Activated CD4-positive, alpha-beta memory T cell treated with anti-CD3 and anti-CD28 coated beads, Interleukin-2, amount 10 ng/mL, durations not matched to agents 7 days and 5 days (primary cell): Measurements from ENCODE around the gene LLPH. TPM values are rescaled to one million over a fixed set of nuclear protein-coding genes. Genes with fewer than 3 reads are reported as not detected.
"Not testable (repeated sequence)": the region's sequence is repeated elsewhere in the genome, so short reads cannot be mapped to it uniquely, and the experiment has no call there.

ENCODE experiments used
- CTCF ChIA-PET: fragments of 350-600 bp; sonication (Branson Sonifier 250); formaldehyde crosslinking; loops from one replicate; lab custom pipeline; 2021; ENCODE audit warnings: antibody characterized with exemption, inconsistent platforms; lab: Charles Lee
- POLR2A ChIA-PET: fragments of 350-600 bp; sonication (Branson Sonifier 250); formaldehyde crosslinking; loops from one replicate; lab custom pipeline; 2021; ENCODE audit warnings: antibody characterized with exemption; lab: Charles Lee
- DNase-seq: peaks from one replicate; pipeline ENCODE4 v3.0.0-alpha.2; 2020
- H3K27ac Mint-ChIP-seq: one replicate; pipeline ENCODE4 v1.8.0; 2021; ENCODE audit warnings: mild to moderate bottlenecking, mixed read lengths
- H3K27me3 Mint-ChIP-seq: one replicate; pipeline ENCODE4 v1.8.0; 2021; ENCODE audit warnings: mixed read lengths
- H3K36me3 Mint-ChIP-seq: one replicate; pipeline ENCODE4 v1.8.0; 2021; ENCODE audit warnings: low read depth, mixed read lengths
- H3K4me1 Mint-ChIP-seq: one replicate; pipeline ENCODE4 v1.8.0; 2021; ENCODE audit warnings: mixed read lengths
- H3K4me3 Mint-ChIP-seq: one replicate; pipeline ENCODE4 v1.8.0; 2021; ENCODE audit warnings: mild to moderate bottlenecking, mixed read lengths
- H3K9me3 Mint-ChIP-seq: one replicate; pipeline ENCODE4 v1.8.0; 2021; ENCODE audit warnings: mixed read lengths
- total RNA-seq, 2 experiments: library from RNA; stranded (reverse); gene quantifications; one replicate each; pipeline ENCODE4 v1.2.3, GENCODE V29; 2021

Gene LLPH
- total RNA-seq: 10 to 100 TPM; 30.0 to 33.3 TPM

- no peaks in the 10 kb centered on the region for H3K9me3 Mint-ChIP-seq
- DNase-seq: peak; percentile 94
- peaks cover 52% of the 10 kb centered on the region for H3K36me3 Mint-ChIP-seq
- CTCF ChIA-PET: interaction anchor here (0.6 to 2.3 kb wide), 8 partner anchors 9 to 278 kb away, joined by 3 to 18 read pairs (median 4); partner anchors contain the start of gene TMBIM4
- POLR2A ChIA-PET: interaction anchor here (0.5 to 4.6 kb wide), 24 partner anchors 9 to 961 kb away, joined by 3 to 86 read pairs (median 5); partner anchors contain the start of genes HELB, LEMD3 and TMBIM4
- peaks cover 67% of the 10 kb centered on the region for H3K4me1 Mint-ChIP-seq
- H3K4me3 Mint-ChIP-seq: peak within 1 kb of the TSS; percentile 97
- H3K27me3 Mint-ChIP-seq: no peaks in the 10 kb centered on the region
- H3K27ac Mint-ChIP-seq: peak within 1 kb of the TSS; percentile 94
Measured at GRCh38 chr12:66130267-66131066, at the start of gene LLPH. TSS of gene LLPH (minus strand) at chr12:66130750. CDS start at chr12:66129106, 1,644 bp downstream.

GRCh38 chr12:66176105-66176900 is 45.8 kb upstream of the LLPH start:
- Mint-ChIP-seq H3K4me3 (no peak overlapping the region), H3K27me3 (peaks cover 20% of the 10 kb centered on the region), H3K9me3 (no peaks in the 10 kb centered on the region), H3K27ac (no peak overlapping the region), H3K36me3 (no peaks in the 10 kb centered on the region), H3K4me1 (no peaks in the 10 kb centered on the region)
- POLR2A ChIA-PET: interaction anchor here (1.4 to 1.6 kb wide), 2 partner anchors 45 to 46 kb away, joined by 5 read pairs; partner anchors contain the start of gene LLPH
- no peak for DNase-seq
- CTCF ChIA-PET: interaction anchor here (0.7 to 2.0 kb wide), 2 partner anchors 27 to 68 kb away, joined by 3 to 7 read pairs; no protein-coding TSS in a partner anchor

- H3K27ac Mint-ChIP-seq, H3K36me3 Mint-ChIP-seq, POLR2A ChIA-PET, H3K4me1 Mint-ChIP-seq, CTCF ChIA-PET, H3K4me3 Mint-ChIP-seq, DNase-seq, H3K9me3 Mint-ChIP-seq: not testable (repeated sequence)
- peaks cover 20% of the 10 kb centered on the region for H3K27me3 Mint-ChIP-seq
Measured at GRCh38 chr12:66174391-66175325, 44.1 kb upstream of the LLPH start.

- peak overlapping the region; percentile 99 for H3K27ac Mint-ChIP-seq
- no peak for DNase-seq
- ChIA-PET CTCF (interaction anchor here (0.7 to 2.7 kb wide), 5 partner anchors 19 to 62 kb away, joined by 3 to 18 read pairs (median 4); partner anchors contain the start of gene LLPH), POLR2A (interaction anchor here (0.8 to 2.8 kb wide), 2 partner anchors 8 to 39 kb away, joined by 3 to 86 read pairs; partner anchors contain the start of gene LLPH)
- peaks cover 40% of the 10 kb centered on the region for H3K4me1 Mint-ChIP-seq
- peaks cover 39% of the 10 kb centered on the region for H3K36me3 Mint-ChIP-seq
- H3K4me3 Mint-ChIP-seq: peak overlapping the region; percentile 89
- peaks cover 2% of the 10 kb centered on the region for H3K27me3 Mint-ChIP-seq
- peaks cover 8% of the 10 kb centered on the region for H3K9me3 Mint-ChIP-seq
Measured at GRCh38 chr12:66170606-66171005, 40.1 kb upstream of the LLPH start.

- Mint-ChIP-seq H3K4me3 (peak within 1 kb of the TSS; percentile 89), H3K4me1 (peaks cover 46% of the 10 kb centered on the region), H3K27ac (peak within 1 kb of the TSS; percentile 99), H3K27me3 (no peaks in the 10 kb centered on the region), H3K36me3 (peaks cover 49% of the 10 kb centered on the region), H3K9me3 (peaks cover 15% of the 10 kb centered on the region)
- ChIA-PET POLR2A (interaction anchor here (0.6 to 2.8 kb wide), 23 partner anchors 9 to 1100 kb away, joined by 3 to 86 read pairs (median 7); partner anchors contain the start of genes CAND1, HELB, IRAK3 and LEMD3), CTCF (interaction anchor here (0.7 to 2.7 kb wide), 11 partner anchors 10 to 134 kb away, joined by 3 to 18 read pairs (median 4); partner anchors contain the start of gene LLPH)
- peak; percentile 89 for DNase-seq
Measured at GRCh38 chr12:66169221-66170170, 38.9 kb upstream of the LLPH start, which contains the start of gene TMBIM4. TSS of gene TMBIM4 (minus strand) at chr12:66169996. CDS start at chr12:66169951, 45 bp downstream.

- peaks cover 59% of the 10 kb centered on the region for H3K36me3 Mint-ChIP-seq
- CTCF ChIA-PET: interaction anchor here (1.1 to 2.7 kb wide), 6 partner anchors 9 to 135 kb away, joined by 3 to 18 read pairs (median 6); partner anchors contain the start of gene LLPH
- peaks cover 52% of the 10 kb centered on the region for H3K4me1 Mint-ChIP-seq
Measured at GRCh38 chr12:66168410-66168809, 37.9 kb upstream of the LLPH start.

GRCh38 chr12:66166561-66166960 is 36.0 kb upstream of the LLPH start:
- no peaks in the 10 kb centered on the region for H3K27me3 Mint-ChIP-seq
- ChIA-PET CTCF (no interaction called here), POLR2A (no interaction called here)
- no peak overlapping the region for H3K4me3 Mint-ChIP-seq
- H3K36me3 Mint-ChIP-seq: peaks cover 68% of the 10 kb centered on the region
- DNase-seq: no peak
- H3K4me1 Mint-ChIP-seq: peaks cover 54% of the 10 kb centered on the region
- no peak overlapping the region for H3K27ac Mint-ChIP-seq
- peaks cover 20% of the 10 kb centered on the region for H3K9me3 Mint-ChIP-seq

More at GRCh38 chr12:66168410-66168809, 37.9 kb upstream of the LLPH start:
- POLR2A ChIA-PET: interaction anchor here (0.7 to 2.8 kb wide), 17 partner anchors 9 to 999 kb away, joined by 3 to 86 read pairs (median 9); partner anchors contain the start of genes HELB, LEMD3 and LLPH
- DNase-seq: no peak
- peaks cover 20% of the 10 kb centered on the region for H3K9me3 Mint-ChIP-seq
- peak overlapping the region; percentile 89 for H3K4me3 Mint-ChIP-seq
- H3K27me3 Mint-ChIP-seq: no peaks in the 10 kb centered on the region
- peak overlapping the region; percentile 99 for H3K27ac Mint-ChIP-seq

GRCh38 chr12:66165141-66165540 is 34.6 kb upstream of the LLPH start:
- ChIA-PET POLR2A (no interaction called here), CTCF (no interaction called here)
- Mint-ChIP-seq H3K27ac (no peak overlapping the region), H3K36me3 (peaks cover 76% of the 10 kb centered on the region), H3K4me1 (peaks cover 47% of the 10 kb centered on the region), H3K9me3 (peaks cover 20% of the 10 kb centered on the region), H3K27me3 (no peaks in the 10 kb centered on the region), H3K4me3 (no peak overlapping the region)
- no peak for DNase-seq

- DNase-seq: no peak
- H3K4me3 Mint-ChIP-seq: no peak overlapping the region
- H3K9me3 Mint-ChIP-seq: peaks cover 20% of the 10 kb centered on the region
- peaks cover 46% of the 10 kb centered on the region for H3K4me1 Mint-ChIP-seq
- peaks cover 79% of the 10 kb centered on the region for H3K36me3 Mint-ChIP-seq
- CTCF ChIA-PET: no interaction called here
- H3K27ac Mint-ChIP-seq: no peak overlapping the region
- POLR2A ChIA-PET: interaction anchor here (1.0 kb wide), 1 partner anchor 34 kb away, joined by 3 read pairs; the partner anchor contains the start of gene LLPH
- H3K27me3 Mint-ChIP-seq: no peaks in the 10 kb centered on the region
Measured at GRCh38 chr12:66164349-66164821, 33.8 kb upstream of the LLPH start.

GRCh38 chr12:66163289-66163688 is 32.7 kb upstream of the LLPH start:
- Mint-ChIP-seq H3K27ac (no peak overlapping the region), H3K27me3 (no peaks in the 10 kb centered on the region), H3K36me3 (peaks cover 79% of the 10 kb centered on the region), H3K4me3 (no peak overlapping the region), H3K4me1 (peaks cover 38% of the 10 kb centered on the region), H3K9me3 (peaks cover 20% of the 10 kb centered on the region)
- ChIA-PET CTCF (interaction anchor here (1.1 kb wide), 1 partner anchor 18 kb away, joined by 3 read pairs; no protein-coding TSS in a partner anchor), POLR2A (no interaction called here)
- DNase-seq: no peak
